GM19467 (cell line): ENCODE data around the gene LRP1B.

Source experiments
- ATAC-seq: cut with Tn5 transposase; IDR thresholded peaks from one replicate; pipeline ENCODE4 v1.9.1; 2021; ENCODE audit warnings: mild to moderate bottlenecking, moderate library complexity; ENCODE audit not compliant: unreplicated experiment

The LRP1B gene

GRCh38 chr2:142042536-142043199, 88.1 kb downstream of the LRP1B start:
- no peak for ATAC-seq

DNA sequence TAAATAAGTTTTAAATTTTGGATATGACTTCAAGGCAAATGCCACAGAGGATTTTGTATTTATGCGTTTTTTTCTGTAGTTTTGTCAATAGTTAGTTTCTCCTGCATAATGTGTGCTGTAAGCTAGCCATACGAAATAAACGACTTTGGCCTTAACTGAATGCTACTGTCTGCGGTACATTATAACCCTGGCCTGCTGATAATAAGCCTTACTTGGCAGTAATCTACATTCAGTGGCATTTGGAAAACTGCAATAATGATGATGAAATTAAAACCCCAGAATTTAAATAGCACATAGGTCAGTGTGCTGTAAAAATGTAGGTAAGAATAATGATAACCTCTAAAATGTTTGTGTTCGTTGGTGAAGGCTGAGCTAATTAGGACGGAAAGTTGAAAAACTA, 88.8 kb downstream of the LRP1B start:
- ATAC-seq: no peak

DNA sequence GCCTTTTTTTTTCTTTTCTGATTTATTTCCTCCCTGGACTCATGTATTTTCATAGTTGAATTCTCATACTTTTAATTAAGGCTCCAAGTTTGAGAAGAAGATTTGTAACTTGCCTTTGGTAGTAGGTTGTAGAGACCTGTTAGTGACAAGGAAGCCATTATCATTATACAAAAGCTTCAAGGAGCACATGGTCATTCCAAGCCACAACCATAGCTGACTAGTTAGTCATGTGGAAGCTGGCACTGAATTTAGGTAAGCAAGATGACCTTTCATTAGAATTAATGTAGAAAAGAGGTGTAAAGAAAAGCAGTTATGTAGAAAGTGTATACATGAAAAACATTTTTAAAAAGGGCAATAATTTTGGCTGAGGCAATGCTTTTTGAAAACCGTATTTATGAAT, 89.7 kb downstream of the LRP1B start:
- no peak for ATAC-seq

DNA sequence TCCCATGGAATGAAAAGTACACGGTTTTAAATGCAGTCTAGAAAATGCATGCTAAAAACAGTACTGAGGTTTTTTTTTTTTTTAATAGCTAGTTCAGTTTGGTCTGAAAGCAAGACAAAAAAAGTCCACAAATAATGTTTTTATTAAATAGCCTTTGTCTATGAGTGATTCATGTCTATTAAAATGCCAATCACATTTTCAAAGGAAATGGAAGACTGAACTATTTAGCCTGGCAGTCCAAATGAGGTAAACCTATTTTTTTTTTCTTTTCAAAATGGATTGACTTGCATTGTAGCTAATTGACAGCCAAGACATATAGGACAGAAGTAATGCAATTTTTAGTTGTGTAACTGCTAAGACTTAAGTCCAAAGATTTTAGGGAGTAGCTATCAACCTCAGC, 90.3 kb downstream of the LRP1B start:
- ATAC-seq: no peak

DNA sequence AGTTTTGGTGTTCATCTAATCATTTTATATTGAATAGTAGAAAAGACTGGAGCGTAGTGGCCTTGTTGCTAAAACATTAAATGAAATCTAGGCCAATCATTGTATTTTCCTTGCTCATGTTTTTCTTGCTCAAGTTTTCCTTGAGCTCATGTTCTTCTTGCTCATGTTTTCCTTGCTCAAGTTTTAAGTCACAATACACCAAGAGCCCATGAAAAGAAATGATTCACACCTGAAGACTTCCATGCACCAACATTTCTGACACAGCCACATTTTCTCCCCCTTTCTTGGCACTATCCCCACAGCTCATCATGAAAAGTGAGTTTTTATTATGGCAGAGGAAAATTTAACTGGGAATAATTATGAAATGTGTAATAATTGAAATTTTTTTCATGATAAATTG, 92.0 kb downstream of the LRP1B start:
- ATAC-seq: no peak

DNA sequence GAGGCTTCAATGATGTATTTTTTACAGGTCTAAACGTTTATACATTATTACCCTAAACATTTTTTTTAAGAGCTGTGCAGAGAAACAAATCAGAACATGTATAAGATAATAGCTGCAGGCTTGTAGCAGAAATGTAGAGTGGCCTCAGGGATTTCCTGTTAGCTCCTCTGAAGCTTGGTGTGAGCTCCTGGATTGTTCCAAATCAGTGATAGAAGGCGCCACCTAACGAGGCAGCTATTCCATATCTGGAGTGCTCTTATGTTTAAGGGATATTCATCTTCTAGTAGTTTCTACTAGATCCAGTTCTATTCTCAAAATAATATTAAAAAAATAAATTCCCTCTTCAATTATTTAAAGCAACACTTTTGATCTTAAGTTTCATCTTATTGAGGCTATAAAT, 93.1 kb downstream of the LRP1B start:
- no peak for ATAC-seq

GRCh38 chr2:142037066-142037465, 93.8 kb downstream of the LRP1B start:
- ATAC-seq: no peak

GRCh38 chr2:142033393-142033792, 97.4 kb downstream of the LRP1B start:
- ATAC-seq: no peak

DNA sequence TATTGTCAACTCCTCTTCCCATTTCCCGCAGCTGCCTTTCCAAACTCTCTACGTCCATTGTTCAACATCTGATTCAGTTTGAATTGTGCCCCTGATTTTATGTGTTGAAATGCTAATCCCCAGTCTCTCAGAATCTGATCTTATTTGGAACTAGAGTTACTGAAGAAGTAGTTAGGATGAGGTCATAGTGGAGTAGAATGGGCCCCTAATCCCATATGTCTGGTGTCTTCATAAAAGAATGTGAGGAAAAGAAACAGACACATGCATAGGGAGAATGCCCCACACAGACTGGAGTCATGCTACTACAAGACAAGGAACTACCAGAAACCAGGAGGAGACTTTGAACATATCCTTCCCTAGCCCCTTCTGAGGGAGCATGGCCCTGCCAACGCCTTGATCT, 99.2 kb downstream of the LRP1B start:
- ATAC-seq: no peak

GRCh38 chr2:142030735-142031134, 100.1 kb downstream of the LRP1B start:
- ATAC-seq: no peak

GRCh38 chr2:142029974-142030373, 100.8 kb downstream of the LRP1B start:
- no peak for ATAC-seq

DNA sequence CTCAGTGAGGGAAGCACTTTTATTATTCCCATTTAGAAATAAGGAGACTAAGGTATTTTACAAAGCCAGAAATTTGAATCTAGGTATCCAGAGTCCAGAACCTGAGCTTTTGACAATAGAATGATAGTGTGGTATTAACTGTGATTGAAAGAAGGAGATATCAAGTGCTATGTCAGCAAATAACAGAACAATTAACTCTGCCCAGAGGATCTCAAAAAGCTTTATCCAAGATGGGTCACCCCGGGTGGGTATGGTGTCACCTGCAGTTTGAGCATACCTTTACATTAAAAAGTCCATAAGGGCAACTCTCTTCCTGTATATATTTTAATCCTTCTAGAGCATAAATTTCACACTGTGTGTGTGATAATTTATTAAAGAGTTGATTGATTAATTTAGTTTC, 105.4 kb downstream of the LRP1B start:
- ATAC-seq: no peak

- no peak for ATAC-seq
Measured at GRCh38 chr2:142020368-142020767, 110.4 kb downstream of the LRP1B start.

DNA sequence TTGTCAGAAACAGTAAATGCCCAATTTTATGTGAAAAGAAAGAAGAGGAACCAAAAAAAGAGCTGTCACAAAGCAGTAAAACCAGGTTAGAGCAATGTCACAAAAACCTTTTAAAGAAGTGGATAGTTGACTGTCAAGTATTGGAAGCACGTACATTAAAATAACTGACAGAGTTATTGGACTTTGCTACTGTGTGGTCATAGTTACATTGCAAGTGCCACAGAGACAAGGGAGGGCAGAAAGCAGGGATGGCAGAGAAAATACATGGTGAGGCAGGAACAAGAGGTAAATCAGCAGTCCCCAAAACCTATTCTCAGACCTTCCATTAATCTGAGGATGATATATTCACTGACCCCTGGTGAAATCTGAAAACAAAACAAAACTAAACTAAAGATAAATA, 116.3 kb downstream of the LRP1B start:
- no peak for ATAC-seq

GRCh38 chr2:142012797-142013196, 118.0 kb downstream of the LRP1B start:
- ATAC-seq: no peak

DNA sequence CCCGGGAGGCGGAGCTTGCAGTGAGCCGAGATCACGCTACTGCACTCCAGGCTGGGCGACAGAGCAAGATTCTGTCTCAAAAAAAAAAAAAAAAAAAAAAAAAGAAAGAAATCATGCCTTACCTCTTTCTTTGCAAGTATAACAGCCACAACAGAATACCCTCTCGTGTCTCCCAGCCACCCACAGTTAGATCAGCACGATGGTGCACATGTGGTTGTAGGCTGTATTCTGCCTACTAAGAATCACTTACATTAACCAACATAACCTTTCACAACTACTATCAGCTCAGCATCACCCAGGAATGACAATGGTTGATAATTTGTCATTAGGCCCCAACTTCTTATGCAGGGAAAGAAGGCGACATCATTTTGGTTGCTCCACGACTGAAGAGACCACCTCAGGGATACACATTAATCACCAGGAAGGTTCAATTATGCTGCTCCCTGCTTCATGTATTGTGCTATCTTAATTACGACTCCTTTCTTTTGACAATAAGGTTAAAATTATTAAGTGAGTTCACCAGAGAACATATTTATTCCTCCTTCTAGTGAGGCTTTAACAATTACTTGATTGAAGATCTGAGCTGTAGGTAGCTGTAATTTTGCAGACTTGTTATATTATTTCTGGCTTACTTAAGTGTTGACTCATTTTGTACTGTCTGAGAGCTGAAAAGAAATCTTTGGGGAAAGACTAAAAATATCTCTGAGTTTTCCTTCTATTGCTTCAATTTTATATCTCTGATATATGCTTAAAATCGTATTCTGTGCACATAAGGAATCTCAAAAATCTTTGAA, 120.1 kb downstream of the LRP1B start:
- no peak for ATAC-seq

DNA sequence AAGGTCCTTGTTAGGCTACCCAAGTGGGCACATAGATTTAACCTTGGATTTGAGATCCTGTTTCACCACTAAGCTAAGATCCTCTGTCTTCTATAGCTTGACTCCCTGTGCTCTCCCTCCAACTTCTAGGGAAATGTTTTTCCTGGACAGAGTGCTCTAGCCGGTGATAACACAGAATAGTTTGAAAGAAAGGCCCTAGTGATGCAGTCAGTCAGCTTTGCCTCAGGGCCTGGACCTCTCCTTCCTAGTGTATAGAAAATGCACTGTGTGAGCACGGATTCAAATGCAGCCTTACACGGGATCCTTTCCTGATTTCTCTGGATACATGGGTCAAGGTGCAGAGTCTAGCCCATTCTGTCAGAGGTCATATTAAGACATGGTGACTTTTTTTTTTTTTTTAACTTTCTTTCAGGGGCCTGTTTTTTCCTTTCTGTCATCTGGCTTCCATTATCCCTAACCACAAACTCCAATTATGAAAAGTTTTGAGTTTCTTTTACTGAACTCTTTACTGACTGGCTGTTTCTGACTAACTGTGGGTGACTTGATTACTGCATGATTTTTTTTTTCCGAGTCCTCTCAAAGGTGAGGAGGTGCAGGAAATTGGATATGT, 122.6 kb downstream of the LRP1B start:
- no peak for ATAC-seq

- no peak for ATAC-seq
Measured at GRCh38 chr2:141994066-141994465, 136.8 kb downstream of the LRP1B start.

DNA sequence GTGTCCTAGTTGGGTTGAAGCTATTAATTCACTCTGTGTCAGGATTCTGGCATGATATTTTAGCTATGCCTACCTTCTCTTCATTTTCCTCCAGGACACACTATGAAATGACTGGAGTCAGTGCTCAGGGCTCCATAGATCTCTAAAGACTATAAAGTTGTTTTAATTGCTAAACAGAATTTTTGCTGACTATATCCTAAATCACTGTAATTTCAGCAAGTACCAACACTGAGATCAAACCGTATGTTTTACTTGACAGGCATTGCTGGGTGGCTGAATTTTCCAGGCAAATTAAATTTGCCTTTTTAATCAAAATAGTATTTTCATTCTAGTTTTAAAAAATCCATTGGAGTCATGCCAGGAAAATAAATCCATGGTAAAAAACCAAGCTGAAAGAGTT, 138.1 kb downstream of the LRP1B start:
- ATAC-seq: no peak

DNA sequence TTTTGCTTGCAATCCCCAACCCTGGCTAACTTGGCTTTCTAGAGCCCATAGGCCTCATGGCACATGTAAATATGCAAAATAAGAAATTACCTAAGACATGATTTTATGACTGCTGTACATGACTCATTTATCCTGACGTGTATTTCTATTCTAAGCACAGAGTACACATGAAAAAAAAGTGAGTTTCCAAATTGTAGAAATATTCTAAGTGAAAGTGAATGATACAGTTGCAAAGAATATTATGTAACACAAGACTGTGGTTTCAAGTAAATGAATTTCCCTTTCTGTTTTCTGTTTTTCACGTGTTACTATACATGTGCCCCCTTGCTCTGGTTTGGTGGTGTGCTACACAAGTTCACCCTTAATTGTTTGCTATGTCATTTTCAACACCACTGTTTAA, 162.4 kb downstream of the LRP1B start:
- no peak for ATAC-seq

DNA sequence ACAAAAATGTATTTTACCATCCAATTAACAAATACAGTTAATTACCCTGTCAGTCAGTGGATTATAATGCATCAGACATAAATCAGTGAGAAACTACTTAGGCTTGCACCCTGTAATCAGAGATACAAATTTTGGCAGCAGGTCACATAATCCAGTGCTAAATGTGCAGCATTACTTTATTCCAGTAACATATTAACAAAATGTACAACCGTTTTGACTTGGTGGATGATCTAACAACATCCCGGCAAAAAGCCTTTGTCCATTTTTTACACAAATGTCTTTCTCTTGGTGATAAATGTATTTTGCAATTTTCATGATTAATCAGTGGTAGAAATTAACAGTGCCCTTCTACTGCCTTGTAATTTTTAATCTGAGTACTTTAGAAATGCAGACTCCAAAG, 162.8 kb downstream of the LRP1B start:
- ATAC-seq: no peak

DNA sequence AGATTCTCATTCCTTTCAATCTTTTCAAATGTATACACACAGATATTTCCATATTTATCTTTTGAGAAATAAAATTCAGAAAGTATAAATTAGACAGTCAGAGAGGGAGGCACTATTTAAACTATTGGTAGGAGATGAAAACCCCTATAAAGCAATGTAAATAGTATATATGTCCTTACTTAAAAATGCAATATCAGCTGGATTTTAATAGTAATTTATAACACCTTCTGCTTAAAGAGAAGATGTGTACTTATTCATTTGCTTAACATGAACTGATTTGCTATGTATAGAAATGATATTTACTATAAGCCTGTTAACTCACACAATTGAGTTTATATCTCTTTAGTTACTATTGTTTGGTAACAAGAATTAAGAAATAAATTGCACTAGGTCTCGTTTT, 163.3 kb downstream of the LRP1B start:
- no peak for ATAC-seq
